NCI-H2171 treated with DMSO at 0.1 percent for 48 hours (cell line): ENCODE results near the gene VPS37D.

Source experiments
- DNase-seq: peaks from one replicate; lab custom pipeline; 2025; lab: John Stamatoyannopoulos, UW

Gene VPS37D

GRCh38 chr7:73681031-73681430, 13.4 kb downstream of the VPS37D start:
- no peak for DNase-seq

GRCh38 chr7:73682745-73683055, 15.1 kb downstream of the VPS37D start:
- no peak for DNase-seq

GRCh38 chr7:73683056-73683787, 15.6 kb downstream of the VPS37D start, which contains the start of the genes BUD23 and DNAJC30:
BUD23 (plus strand) TSS chr7:73683597; CDS start chr7:73683626, 29 bp downstream.
DNAJC30 (minus strand) TSS chr7:73683453; CDS start chr7:73683423, 30 bp downstream.
- DNase-seq, result peak; percentile 95

- DNase-seq, result no peak
Observed at GRCh38 chr7:73683788-73684693, 16.4 kb downstream of the VPS37D start.

GRCh38 chr7:73685311-73685710, 17.7 kb downstream of the VPS37D start:
- DNase-seq, result no peak

- no peak for DNase-seq
Observed at GRCh38 chr7:73688288-73688687, 20.7 kb downstream of the VPS37D start.

- DNase-seq, result no peak
Observed at GRCh38 chr7:73690646-73691045, 23.0 kb downstream of the VPS37D start.

- DNase-seq, result no peak
Observed at GRCh38 chr7:73696372-73696771, 28.7 kb downstream of the VPS37D start.

GRCh38 chr7:73698410-73698809, 30.8 kb downstream of the VPS37D start:
- DNase-seq, result no peak

GRCh38 chr7:73699370-73700068, 31.9 kb downstream of the VPS37D start:
- peak; percentile 38 for DNase-seq

GRCh38 chr7:73700069-73700423, 32.4 kb downstream of the VPS37D start:
- DNase-seq, result peak; percentile 58

GRCh38 chr7:73700581-73701134, 33.0 kb downstream of the VPS37D start:
- no peak for DNase-seq

- peak; percentile 28 for DNase-seq
Observed at GRCh38 chr7:73701357-73701995, 33.8 kb downstream of the VPS37D start.

GRCh38 chr7:73702226-73702625, 34.6 kb downstream of the VPS37D start:
- no peak for DNase-seq

- no peak for DNase-seq
Observed at GRCh38 chr7:73702665-73703064, 35.0 kb downstream of the VPS37D start.

- no peak for DNase-seq
Observed at GRCh38 chr7:73703225-73703624, 35.6 kb downstream of the VPS37D start.

GRCh38 chr7:73703757-73704639, 36.4 kb downstream of the VPS37D start:
- DNase-seq, result peak; percentile 87

- DNase-seq, result peak; percentile 99
Observed at GRCh38 chr7:73704640-73705550, 37.3 kb downstream of the VPS37D start.

GRCh38 chr7:73705551-73705920, 37.9 kb downstream of the VPS37D start:
- DNase-seq, result no peak
